ENCODE data around the gene RAB31.
"Not testable (repeated sequence)": the region's sequence is repeated elsewhere in the genome, so short reads cannot be mapped to it uniquely, and the experiment has no call there.

Gene RAB31

GRCh38 chr18:9897129-9897528 lies 189.0 kb downstream of the RAB31 start:
- Histone ChIP-seq H3K4me3 (ENCODE audit: low read depth, low read length) (no peak overlapping the region), H3K36me3 (ENCODE audit: control insufficient read depth in 2 of 2, insufficient read depth in 1 of 2, low read length in 2 of 2) (no peaks in the 10 kb centered on the region; a peak in 1 of 3 replicates), H3K4me1 (ENCODE audit: control insufficient read depth, insufficient read depth, low read length) (no peaks in the 10 kb centered on the region), H3K27ac (ENCODE audit: extremely low read depth, low read depth, low read length) (no peak overlapping the region), H3K9me3 (ENCODE audit: control insufficient read depth, insufficient read depth, low read depth, low read length) (no peaks in the 10 kb centered on the region)
- ChIA-PET CTCF (no interaction called here), POLR2A (no interaction called here)
- no peak for TF ChIP-seq TRIM28 (IDR thresholded peaks at IDR 0.05; ENCODE audit: borderline replicate concordance, low read length)
- TF ChIP-seq, protein P1, sequence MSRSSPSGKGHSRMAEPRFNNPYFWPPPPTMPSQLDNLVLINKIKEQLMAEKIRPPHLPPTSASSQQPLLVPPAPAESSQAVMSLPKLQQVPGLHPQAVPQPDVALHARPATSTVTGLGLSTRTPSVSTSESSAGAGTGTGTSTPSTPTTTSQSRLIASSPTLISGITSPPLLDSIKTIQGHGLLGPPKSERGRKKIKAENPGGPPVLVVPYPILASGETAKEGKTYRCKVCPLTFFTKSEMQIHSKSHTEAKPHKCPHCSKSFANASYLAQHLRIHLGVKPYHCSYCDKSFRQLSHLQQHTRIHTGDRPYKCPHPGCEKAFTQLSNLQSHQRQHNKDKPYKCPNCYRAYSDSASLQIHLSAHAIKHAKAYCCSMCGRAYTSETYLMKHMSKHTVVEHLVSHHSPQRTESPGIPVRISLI (tag by site-specific recombination; IDR thresholded peaks at IDR 0.05): no peak

DNA sequence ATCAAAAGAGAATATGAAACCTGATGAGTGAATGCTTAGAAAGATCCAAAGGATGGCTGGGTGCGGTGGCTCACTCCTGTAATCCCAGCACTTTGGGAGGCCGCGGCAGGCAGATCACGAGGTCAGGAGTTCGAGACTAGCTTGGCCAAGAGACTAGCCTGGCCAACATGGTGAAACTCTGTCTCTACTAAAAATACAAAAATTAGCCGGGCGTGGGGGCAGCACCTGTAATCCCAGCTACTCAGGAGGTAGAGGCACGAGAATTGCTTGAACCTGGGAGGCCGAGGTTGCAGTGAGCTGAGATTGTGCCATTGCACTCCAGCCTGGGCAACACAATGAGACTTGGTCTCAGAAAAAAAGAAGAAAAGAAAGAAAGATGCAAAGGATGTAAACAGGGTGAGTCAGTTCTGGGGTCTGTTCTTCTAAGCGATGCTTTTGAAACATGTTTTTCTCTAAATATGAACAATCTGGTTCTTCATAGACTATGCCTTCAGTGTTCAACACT lies 189.7 kb downstream of the RAB31 start:
- H3K4me3 ChIP-seq (ENCODE audit: low read depth, low read length); H3K27ac ChIP-seq (ENCODE audit: extremely low read depth, low read depth, low read length); POLR2A ChIA-PET; H3K36me3 ChIP-seq (ENCODE audit: control insufficient read depth in 2 of 2, insufficient read depth in 1 of 2, low read length in 2 of 2); H3K9me3 ChIP-seq (ENCODE audit: control insufficient read depth, insufficient read depth, low read depth, low read length); H3K4me1 ChIP-seq (ENCODE audit: control insufficient read depth, insufficient read depth, low read length): not testable (repeated sequence)
- CTCF ChIA-PET: interaction anchor here (0.8 to 1.3 kb wide), 2 partner anchors 10 to 11 kb away, joined by 3 read pairs; no protein-coding TSS in a partner anchor

DNA sequence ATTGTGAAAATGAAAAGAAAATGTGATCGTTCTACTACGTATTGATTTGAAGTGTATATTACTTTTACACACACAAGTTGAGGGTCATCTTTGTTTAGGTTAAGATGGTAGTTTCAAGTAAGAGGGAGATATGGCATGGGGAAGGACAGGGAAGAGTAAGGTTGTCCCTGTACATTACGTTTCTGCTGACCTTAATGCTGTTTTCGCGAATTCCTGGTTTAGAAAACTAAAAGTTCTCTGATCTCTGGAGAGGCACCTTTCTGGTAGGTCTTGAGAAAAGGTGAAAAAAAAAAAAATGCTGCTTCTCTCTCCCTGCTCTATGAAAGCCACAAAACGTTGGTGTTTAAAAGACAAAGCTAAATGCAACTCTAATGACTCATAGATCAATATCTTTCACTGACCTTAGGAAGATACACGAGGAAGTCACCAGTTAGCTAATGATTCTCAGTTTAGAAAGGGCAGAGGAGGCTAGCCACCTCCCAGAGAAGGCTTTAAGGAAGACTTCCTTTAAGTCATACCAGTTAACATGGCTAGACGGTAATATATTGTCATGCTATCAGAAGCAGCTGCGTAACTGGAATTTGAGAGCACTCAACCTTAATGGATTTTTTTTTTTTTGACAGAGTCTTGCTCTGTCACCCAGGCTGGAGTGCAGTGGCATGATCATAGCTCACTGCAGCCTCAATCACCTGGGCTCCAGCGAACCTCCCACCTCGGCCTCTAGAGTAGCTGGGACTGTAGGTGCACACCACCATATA lies 190.9 kb downstream of the RAB31 start:
- Histone ChIP-seq H3K27ac (ENCODE audit: extremely low read depth, low read depth, low read length) (no peak overlapping the region), H3K36me3 (ENCODE audit: control insufficient read depth in 2 of 2, insufficient read depth in 1 of 2, low read length in 2 of 2) (no peaks in the 10 kb centered on the region; a peak in 1 of 3 replicates), H3K9me3 (ENCODE audit: control insufficient read depth, insufficient read depth, low read depth, low read length) (no peaks in the 10 kb centered on the region), H3K4me1 (ENCODE audit: control insufficient read depth, insufficient read depth, low read length) (no peaks in the 10 kb centered on the region), H3K4me3 (ENCODE audit: low read depth, low read length) (no peak overlapping the region)
- CTCF ChIA-PET: interaction anchor here (0.7 to 1.3 kb wide), 5 partner anchors 9 to 1321 kb away, joined by 3 to 5 read pairs (median 3); no protein-coding TSS in a partner anchor
- TF ChIP-seq ZSCAN16 (tag by site-specific recombination; IDR thresholded peaks at IDR 0.05) (no peak), MEIS1 (CRISPR knock-in tag; IDR thresholded peaks at IDR 0.05; ENCODE audit: borderline replicate concordance) (no peak), ZBTB21 (tag by site-specific recombination; IDR thresholded peaks at IDR 0.05) (no peak), ZNF341 (tag by site-specific recombination; IDR thresholded peaks at IDR 0.05; ENCODE audit: low read depth) (no peak), ZNF488 (tag by site-specific recombination; IDR thresholded peaks at IDR 0.05) (no peak), SCRT1 (tag by site-specific recombination; IDR thresholded peaks at IDR 0.05; ENCODE audit: borderline replicate concordance) (no peak), ZFP69B (tag by site-specific recombination; IDR thresholded peaks at IDR 0.05) (no peak), ZNF202 (tag by site-specific recombination; IDR thresholded peaks at IDR 0.05; ENCODE audit: borderline replicate concordance) (no peak), SP7 (tag by site-specific recombination; IDR thresholded peaks at IDR 0.05) (no peak), ZNF768 (tag by site-specific recombination; IDR thresholded peaks at IDR 0.05) (no peak), BCL11A (tag by site-specific recombination; IDR thresholded peaks at IDR 0.05; ENCODE audit: low read depth) (no peak), ZNF175 (tag by site-specific recombination; IDR thresholded peaks at IDR 0.05) (no peak)
- TF ChIP-seq, protein P2, sequence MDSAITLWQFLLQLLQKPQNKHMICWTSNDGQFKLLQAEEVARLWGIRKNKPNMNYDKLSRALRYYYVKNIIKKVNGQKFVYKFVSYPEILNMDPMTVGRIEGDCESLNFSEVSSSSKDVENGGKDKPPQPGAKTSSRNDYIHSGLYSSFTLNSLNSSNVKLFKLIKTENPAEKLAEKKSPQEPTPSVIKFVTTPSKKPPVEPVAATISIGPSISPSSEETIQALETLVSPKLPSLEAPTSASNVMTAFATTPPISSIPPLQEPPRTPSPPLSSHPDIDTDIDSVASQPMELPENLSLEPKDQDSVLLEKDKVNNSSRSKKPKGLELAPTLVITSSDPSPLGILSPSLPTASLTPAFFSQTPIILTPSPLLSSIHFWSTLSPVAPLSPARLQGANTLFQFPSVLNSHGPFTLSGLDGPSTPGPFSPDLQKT (IDR thresholded peaks at IDR 0.05; ENCODE audit: borderline replicate concordance, low read depth, low read length): no peak
- POLR2A ChIA-PET: interaction anchor here (0.7 to 1.3 kb wide), 2 partner anchors 15 to 30 kb away, joined by 4 to 16 read pairs; partner anchors contain the start of gene VAPA

DNA sequence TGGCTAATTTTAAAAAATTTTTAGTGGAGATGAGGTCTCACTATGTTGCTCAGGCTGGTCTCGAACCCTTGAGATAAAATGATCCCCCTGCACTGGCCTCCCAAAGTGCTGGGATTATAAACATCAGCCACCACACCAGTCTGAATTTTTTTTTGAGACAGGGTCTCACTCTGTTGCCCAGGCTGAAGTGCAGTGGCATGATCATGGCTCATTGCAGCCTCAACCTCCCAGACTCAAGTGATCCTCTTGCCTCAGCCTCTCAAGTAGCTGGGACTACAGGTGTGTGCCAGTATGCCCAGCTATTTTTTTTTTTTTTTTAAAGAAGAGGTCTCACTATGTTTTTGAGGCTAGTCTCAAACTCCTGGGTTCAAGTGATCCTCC lies 191.4 kb downstream of the RAB31 start:
- H3K4me3 ChIP-seq (ENCODE audit: low read depth, low read length); H3K9me3 ChIP-seq (ENCODE audit: control insufficient read depth, insufficient read depth, low read depth, low read length); H3K27ac ChIP-seq (ENCODE audit: extremely low read depth, low read depth, low read length); H3K36me3 ChIP-seq (ENCODE audit: control insufficient read depth in 2 of 2, insufficient read depth in 1 of 2, low read length in 2 of 2); H3K4me1 ChIP-seq (ENCODE audit: control insufficient read depth, insufficient read depth, low read length): not testable (repeated sequence)
- ChIA-PET POLR2A (interaction anchor here (0.7 to 1.3 kb wide), 2 partner anchors 14 to 31 kb away, joined by 4 to 16 read pairs; partner anchors contain the start of gene VAPA), CTCF (interaction anchor here (0.7 to 1.1 kb wide), 4 partner anchors 9 to 1321 kb away, joined by 3 to 5 read pairs (median 3); no protein-coding TSS in a partner anchor)
